Measurements from ENCODE around the gene FAM240B.

The FAM240B gene

DNA sequence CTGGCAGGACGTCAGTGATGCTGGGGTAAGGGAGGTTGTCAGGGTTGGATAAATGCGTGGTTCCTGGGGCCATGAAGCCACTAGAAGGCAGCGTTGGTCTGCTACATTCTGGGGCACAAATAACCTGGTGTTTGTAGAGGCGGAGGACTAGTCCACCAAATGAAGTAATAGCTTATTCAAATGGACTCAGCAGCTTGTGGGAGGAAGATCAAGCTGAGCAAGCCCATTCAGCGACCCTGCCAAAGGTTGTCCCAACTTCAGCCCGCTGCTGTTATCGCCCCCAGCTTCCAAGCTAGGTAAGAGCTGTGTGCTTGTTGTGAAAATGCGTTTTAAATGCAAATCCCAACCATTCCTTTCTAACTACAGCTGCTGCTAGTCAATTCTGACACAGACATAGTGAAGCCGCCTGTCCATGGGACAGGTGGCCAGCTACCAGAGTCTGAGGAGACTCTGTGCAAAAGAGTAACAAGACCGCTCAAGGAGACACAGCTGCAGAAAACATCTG, 7.6 kb upstream of the FAM240B start:
- DNase-seq (ENCODE audit: insufficient read length, low spot score): no peak
- TF ChIP-seq, protein P1, sequence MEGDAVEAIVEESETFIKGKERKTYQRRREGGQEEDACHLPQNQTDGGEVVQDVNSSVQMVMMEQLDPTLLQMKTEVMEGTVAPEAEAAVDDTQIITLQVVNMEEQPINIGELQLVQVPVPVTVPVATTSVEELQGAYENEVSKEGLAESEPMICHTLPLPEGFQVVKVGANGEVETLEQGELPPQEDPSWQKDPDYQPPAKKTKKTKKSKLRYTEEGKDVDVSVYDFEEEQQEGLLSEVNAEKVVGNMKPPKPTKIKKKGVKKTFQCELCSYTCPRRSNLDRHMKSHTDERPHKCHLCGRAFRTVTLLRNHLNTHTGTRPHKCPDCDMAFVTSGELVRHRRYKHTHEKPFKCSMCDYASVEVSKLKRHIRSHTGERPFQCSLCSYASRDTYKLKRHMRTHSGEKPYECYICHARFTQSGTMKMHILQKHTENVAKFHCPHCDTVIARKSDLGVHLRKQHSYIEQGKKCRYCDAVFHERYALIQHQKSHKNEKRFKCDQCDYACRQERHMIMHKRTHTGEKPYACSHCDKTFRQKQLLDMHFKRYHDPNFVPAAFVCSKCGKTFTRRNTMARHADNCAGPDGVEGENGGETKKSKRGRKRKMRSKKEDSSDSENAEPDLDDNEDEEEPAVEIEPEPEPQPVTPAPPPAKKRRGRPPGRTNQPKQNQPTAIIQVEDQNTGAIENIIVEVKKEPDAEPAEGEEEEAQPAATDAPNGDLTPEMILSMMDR (IDR thresholded peaks at IDR 0.05; ENCODE audit: insufficient read depth, missing control alignments): peak; percentile 23
- no peak for FAIRE-seq

DNA sequence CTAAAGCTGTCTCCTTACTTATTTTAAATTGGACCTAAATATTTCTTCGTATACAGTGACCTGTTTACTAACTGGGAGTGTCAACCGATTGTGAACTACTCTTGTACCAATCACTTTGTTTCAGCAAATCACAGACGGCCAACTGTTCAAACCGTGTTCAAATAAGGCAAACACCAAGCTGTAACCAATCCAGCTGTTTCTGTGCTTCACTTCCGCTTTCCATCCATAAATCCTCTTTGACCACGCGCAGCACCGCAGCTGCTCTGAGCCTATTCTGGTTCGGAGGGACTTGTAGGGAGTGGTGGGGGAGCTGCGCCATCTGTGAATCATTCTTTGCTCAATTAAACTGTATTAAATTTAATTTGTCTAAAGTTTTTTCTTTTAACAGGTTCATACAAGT, 4.8 kb upstream of the FAM240B start:
- TF ChIP-seq, protein P1 (IDR thresholded peaks at IDR 0.05; ENCODE audit: insufficient read depth, missing control alignments): no peak
- no peak for DNase-seq (ENCODE audit: insufficient read length, low spot score)
- FAIRE-seq: no peak

DNA sequence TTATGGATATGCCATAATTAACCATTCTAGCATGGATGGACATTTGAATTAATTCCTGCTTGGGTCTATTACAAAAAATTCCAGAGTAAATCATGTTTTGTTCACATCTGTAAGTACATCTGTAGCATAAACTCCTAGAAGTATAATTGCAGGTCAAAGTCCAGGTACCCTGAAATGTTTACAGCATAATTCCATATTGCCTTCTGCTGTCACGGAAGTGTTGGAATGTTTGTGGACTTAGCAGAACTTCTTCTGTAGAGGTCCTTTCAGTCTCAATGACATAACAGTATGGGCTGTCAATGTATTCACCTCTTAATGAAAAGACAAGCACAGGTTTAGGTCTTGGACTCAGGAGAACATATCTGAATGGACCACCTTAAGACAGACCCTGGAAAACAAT, 1.8 kb downstream of the FAM240B start:
- TF ChIP-seq, protein P1 (IDR thresholded peaks at IDR 0.05; ENCODE audit: insufficient read depth, missing control alignments): no peak
- FAIRE-seq: no peak
- DNase-seq (ENCODE audit: insufficient read length, low spot score): no peak

DNA sequence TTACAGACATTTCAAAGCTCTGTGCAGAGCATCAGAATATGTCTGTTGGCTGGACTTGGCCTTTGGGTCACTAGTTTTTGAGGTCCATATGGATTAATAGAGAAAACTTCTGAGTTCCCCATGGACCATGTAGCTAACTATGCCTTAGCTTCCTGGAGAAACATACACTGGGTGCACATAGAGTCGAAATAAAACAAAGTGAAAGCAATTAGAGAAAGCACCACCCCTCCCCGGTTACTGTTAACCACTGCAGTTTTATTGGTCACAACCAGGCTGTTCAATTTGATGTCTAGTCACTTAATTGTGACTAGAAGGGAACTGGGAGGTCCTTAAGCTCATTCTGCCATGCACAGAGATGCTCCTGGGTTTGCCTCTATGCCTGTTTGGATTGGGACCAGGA, 4.2 kb downstream of the FAM240B start:
- TF ChIP-seq, protein P1 (IDR thresholded peaks at IDR 0.05; ENCODE audit: insufficient read depth, missing control alignments): no peak
- DNase-seq (ENCODE audit: insufficient read length, low spot score) (no peak), FAIRE-seq (no peak)

DNA sequence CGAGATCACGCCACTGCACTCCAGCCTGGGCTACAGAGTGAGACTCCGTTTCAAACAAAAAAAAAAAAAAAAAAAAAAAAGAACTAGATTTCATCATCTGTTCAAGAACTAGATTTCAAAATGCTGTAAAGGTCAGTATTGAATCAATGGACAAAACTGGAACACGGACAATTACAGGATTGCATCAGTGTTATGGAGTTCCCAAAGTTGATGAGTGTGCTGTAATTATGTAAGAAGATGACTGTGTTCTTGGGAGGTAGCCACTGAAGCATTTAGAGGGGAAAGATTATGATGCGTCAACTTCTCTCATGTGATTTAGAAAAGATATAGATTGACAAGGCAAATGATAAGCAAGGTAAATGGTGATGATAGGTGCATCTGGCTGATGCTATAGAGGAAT, 6.5 kb downstream of the FAM240B start:
- no peak for DNase-seq (ENCODE audit: insufficient read length, low spot score)
- TF ChIP-seq, protein P1 (IDR thresholded peaks at IDR 0.05; ENCODE audit: insufficient read depth, missing control alignments): no peak
- FAIRE-seq: no peak

DNA sequence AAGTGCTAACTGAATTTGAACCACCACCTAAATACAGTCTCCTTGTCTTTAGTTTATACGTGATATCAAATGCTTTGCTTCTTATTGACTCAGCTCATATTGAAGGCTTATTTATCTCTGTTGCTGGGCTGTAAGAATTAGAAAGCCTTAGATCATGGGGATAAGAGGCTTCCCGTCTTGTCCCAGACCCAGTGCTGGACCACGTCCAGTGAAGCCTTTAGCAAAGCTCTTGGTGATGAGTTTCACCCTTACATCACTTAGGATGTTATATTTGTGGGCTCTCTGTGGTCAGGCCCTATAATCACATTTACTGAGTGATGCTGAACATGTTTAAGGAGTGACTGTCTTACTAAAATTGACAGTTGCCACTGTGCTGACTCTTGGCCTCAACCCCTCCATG, 11.2 kb downstream of the FAM240B start:
- no peak for FAIRE-seq
- no peak for DNase-seq (ENCODE audit: insufficient read length, low spot score)
- TF ChIP-seq, protein P1 (IDR thresholded peaks at IDR 0.05; ENCODE audit: insufficient read depth, missing control alignments): no peak

DNA sequence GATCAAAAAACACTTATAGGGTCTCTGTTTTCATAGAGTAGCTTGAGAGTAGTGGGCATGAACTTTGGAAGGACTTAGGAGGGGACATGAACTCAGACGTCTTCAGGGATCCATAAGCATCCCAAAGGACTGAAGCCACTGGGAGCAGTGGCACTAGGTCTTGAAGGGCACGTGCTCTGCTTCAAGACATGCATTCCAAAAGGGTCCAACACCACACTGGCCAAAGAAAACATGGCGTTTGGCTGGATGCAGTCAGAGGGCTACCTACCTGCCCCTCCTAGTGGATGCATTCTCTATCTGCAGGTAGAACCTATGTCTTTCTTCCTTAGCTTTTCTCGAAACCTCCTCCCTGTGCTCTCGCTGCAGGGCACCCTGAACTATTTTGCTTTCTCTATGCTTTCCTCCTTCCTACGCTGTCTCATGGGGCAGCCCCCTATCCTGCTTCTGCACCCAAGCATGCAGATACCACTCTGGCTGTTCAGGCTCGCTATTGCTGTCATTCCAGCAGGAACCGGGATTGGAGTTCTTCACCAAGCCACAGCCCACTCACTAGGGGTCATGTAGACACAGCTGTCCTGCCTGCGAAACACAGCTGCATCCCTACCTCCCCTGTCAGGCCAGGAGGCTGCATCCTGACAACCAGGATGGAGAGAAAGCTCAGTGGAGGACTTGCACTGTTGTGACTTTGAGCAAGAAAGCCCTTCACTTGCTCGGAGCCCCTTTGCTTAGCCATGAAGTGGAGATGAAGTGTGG, 11.9 kb downstream of the FAM240B start:
- FAIRE-seq (no peak), DNase-seq (ENCODE audit: insufficient read length, low spot score) (no peak)
- TF ChIP-seq, protein P1 (IDR thresholded peaks at IDR 0.05; ENCODE audit: insufficient read depth, missing control alignments): peak; percentile 14

Data from D721Med (cell line).